Fibroblast of lung (primary cell): Measurements from ENCODE around the gene NTNG1.

ENCODE experiments used
- CTCF ChIP-seq, 2 donors: IDR thresholded peaks in 1 of 2; conservative IDR thresholded peaks in 1 of 2; 1 replicate in 1 of 2; 2 replicates in 1 of 2; pipeline ENCODE4 v1.5.1; 2011 to 2012; ENCODE audit warnings: low read length in 2 of 2, control low read depth in 1 of 2, inconsistent platforms in 1 of 2, low read depth in 1 of 2, mild to moderate bottlenecking in 1 of 2
- EZH2 ChIP-seq: IDR thresholded peaks from 2 replicates; pipeline ENCODE4 v1.5.1; 2012; ENCODE audit warnings: low read length, control low read depth, mild to moderate bottlenecking; ENCODE audit errors: missing control alignments

GRCh38 chr1:107457989-107458388 is 317.1 kb downstream of the NTNG1 start:
- TF ChIP-seq EZH2 (no peak), CTCF (conservative IDR thresholded peaks at IDR 0.05 in 1 of 2, IDR thresholded peaks at IDR 0.05 in 1 of 2; ENCODE audit: low read depth in 1 of 2, low read length in 2 of 2) (no peak)
